Measurements from ENCODE around the gene APBA2.
A peak's percentile ranks its signal among the peaks of the same experiment; 100 is the strongest.

Gene APBA2

DNA sequence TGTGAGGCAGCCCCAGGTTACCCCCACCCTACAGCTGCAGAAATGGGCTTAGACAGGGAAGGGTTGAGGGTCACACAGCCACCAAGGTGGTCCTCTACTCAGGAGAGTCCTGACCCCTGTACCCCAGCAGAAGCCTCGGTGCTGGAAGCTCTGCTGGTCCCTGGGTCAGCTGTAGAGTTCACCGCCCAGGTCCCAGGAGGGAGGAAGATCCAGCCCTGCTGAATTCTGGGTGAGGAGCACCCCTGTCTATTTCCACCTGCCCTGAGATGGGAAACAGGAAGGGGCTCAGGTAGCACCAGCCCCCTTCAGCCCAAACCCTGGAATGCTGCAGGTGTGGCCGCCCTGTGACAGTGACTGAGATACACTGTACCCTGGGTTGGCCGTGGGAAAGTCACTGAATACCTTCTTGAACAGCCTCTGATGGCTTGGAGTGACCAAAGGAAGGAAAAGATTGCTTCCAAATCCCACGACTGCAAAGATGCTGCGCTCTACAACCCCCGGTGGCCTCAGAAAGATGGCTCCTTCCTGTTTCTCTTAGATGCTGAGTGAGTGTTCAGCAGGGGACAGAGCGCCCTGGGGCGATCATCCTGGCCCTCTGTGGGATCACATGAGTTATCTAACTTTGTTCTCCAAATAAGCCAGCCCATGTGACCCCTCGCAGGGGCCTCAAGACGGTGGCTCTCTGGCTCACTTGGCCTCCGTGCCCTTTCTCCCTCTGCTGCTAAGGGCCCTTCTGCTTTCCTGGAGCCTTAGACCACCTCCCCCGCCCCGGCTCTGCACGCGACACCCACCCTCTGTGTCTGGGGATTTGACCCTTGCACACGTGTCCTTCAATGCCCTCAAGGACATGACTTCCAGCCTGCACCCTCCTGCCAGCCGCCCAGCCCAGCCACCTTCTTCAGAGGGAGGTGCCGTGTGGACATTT, 242.0 kb downstream of the APBA2 start:
- no peak for DNase-seq

DNA sequence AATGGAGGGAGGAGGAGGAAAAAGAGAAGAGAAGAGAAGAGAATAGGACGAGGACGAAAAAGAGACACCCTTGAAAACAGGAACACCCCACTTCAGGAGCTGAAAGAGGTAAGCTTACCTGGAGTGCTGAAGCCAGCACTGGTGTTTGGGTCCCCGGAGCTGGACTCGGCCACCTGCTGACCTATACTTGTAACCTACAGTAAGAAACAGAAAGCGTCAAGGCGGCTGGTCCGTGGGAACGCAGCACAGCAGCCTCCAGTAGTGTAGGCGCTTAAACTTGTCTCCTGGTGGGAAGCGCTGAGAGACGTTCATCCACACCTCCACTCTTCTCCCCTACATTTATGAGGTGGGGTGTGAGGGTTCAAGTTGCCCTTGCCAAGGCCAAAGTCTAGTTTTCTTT, 242.9 kb downstream of the APBA2 start:
- DNase-seq, result no peak

DNA sequence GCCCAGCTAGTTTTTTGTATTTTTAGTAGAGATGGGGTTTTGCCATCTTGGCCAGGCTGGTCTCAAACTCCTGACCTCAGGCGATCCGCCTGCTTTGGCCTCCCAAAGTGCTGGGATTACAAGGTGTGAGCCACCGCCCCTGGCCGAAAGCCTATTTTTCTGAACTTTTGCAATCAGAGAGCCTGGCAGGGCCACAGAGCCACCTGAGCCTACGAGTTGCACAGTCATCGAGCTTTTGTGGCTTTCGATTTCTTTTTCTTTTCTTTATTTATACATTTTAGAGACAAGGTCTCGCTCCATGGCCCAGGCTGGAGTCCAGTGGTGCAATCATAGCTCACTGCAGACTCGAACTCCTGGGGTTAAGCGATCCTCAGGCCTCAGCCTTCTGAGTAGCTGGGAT, 243.4 kb downstream of the APBA2 start:
- no peak for DNase-seq

DNA sequence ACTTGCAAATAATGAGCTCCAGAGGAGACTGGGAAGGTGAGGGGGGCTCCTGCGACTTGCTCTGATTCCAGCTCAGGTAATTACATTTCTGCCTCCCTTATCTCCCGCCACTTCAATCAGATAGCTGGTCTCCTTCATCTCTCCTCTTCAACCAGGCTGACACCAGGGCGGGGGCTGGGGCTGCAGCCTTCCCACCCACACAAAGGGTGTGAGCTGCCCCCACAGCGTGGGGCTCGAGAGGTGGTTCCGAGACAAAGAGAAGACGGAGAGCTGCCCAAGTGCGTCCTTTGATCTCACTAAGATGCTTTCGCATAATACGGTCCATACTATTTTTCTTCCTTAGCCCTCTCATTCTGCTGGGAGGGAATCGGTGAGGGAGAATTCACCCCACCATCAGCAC, 244.2 kb downstream of the APBA2 start:
- DNase-seq, result no peak

DNA sequence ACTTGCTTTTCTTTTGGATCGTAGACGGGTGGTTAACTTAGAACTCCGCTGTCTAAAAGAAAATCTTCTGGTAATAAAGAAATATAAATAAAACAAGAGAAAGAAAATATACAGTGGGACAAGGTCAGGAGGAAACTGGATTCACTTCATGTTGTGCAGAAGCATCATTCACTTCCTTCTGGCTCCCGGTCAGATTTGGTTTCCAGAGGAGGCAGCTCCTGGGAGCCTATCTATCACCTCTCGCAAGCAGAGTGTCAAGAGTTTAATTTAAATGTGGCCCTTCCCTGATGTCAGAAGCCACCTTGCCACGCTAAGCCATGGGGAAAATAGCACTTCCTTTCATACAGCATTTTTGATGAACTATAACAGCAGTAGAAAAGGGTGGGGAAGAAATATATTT, 244.7 kb downstream of the APBA2 start:
- DNase-seq, result no peak

DNA sequence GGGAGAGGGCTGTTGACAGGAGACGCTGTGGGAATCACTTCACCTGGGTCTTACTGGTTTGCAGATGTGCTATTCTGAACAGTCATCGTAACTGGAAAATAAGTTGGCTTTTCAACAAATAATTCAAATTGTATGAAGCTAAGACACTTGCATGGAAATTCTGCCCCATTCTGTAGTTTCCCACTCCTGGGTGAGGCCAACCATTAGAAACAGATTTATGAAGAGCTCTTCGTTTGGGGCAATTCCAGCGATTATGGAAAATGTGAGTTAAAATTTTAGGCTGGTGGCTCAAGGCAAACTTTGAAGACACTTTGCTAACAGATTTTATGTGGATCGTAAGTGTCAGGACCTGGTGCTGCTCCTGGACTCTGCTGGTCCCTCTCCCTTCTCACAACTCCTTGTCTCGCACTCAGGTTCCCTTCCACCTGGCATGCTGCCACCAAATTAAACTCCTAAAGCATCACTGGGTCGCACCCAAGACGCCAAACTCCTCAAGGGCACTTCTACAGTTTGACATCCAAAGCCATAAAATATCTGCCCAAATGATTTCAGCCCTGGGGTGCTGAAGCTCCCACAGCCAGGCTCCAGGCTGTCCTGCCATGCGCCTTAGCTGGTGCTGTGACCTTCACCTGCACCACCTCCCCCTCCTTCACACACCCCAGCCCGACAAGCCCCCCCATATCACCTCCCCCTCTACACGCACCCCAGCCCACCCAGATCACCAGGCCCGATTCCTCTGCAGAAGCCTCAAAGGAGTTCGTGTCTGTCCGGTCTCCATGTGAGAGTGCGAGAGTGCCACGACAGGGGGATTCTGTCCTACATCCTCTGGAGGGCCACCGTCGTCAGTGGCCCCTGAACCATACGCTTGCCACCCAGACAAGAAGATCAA, 245.4 kb downstream of the APBA2 start:
- peak; percentile 50 for DNase-seq

DNA sequence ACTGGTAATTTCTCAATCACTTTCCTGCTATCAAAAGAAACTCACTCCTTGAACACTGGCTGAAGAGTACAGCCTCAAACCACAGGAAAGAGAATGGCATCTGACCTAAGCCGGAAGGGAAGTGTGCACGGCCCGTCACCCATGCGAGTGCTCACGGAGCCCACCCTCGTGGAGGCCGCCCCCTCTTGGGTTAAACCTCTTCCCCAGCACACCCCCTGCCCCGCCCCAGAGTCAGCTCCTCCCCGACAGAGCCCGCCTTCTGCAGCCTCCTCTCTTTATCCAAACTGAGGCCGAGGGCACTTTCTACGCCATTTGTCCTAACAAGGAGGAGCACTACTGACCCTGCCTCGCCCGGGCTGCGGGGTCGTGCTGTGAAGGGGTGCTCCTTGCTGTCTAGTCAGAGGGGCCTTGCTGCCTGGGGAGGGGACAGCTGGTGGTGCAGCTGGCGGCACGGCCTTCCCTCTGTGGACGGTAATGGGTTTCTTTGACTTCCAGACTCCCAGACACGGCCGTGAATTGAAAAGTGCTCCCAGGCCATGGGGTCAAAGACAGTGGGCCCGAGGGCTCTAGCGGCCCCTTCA, 246.2 kb downstream of the APBA2 start:
- peak; percentile 53 for DNase-seq

DNA sequence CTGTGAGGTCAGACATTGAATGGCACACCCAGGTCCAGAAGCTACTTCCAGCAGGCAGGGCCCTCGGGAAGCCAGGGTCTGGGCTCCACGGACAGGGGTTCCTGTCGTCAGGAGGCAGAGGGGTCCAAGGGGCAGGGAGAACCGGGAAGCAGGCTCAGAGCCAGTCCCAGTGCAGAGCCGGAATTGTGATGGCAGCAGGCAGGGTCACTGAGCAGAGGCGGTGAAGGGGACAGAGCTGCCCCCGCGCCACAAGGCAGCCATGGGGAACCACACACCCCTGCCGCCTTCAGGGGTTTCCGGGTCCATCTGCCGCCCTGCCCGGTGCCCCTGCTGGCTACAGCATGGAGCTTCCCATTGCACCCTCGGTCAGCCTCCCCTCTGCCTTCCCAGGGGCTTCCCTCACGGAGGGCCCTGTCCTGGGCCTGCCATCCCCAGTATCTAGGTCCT, 247.0 kb downstream of the APBA2 start:
- DNase-seq, result peak; percentile 54

DNA sequence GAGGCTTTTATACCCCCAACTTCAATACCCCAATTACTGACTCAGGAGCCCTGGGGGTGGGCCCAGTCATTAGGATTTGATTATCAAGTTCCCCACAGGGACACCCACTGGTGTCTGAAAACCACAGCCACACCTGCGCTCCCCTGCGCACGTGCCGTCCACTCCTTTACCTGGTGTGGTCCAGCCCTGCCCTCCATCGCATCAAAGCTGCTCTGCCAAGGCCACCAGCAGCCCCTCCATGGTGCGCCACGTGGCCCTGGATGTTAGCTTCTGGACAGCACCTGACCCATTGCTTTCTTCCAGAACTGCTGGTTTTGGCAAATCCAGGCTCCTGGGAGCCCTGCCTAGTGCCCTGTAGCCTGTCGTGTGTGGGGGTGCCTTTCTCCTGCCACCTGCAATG, 247.5 kb downstream of the APBA2 start:
- peak; percentile 42 for DNase-seq

DNA sequence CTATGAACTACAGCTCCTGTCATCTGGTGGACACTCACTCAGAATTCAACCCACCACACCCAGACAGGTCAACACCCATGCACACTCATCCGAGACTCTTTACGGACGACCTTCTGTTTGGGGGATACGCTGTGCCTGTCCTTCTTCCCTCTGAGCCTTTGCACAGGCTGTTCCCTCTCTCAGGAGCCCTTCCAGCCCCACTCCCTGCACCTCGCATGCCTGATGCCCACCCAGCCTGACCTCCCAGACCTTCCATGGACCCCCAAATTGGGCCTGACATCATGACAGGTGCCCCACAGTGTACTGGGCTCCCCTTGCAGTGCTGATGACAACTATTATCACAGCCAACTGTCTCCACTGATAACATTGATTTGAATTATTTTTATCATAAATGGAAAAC, 248.0 kb downstream of the APBA2 start:
- no peak for DNase-seq

DNA sequence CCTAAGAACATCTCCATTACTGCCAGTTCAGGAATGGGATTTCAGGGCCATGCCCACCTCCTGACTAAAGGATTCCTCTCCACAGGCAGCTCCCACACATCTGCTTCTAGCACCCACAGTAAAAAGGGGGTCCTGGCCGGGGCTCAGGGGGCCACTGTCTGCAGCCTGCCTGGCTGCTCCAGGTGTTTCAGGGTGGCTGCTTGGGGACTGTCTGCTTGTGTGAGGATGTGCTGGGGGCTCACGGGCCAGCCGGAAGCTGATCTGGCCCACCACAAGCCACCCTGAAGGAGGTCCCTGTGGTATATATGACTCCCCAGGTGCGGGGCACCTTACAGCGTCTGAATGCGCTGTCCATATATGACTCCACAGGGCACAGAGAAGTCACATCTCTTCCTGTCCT, 248.5 kb downstream of the APBA2 start:
- no peak for DNase-seq

DNA sequence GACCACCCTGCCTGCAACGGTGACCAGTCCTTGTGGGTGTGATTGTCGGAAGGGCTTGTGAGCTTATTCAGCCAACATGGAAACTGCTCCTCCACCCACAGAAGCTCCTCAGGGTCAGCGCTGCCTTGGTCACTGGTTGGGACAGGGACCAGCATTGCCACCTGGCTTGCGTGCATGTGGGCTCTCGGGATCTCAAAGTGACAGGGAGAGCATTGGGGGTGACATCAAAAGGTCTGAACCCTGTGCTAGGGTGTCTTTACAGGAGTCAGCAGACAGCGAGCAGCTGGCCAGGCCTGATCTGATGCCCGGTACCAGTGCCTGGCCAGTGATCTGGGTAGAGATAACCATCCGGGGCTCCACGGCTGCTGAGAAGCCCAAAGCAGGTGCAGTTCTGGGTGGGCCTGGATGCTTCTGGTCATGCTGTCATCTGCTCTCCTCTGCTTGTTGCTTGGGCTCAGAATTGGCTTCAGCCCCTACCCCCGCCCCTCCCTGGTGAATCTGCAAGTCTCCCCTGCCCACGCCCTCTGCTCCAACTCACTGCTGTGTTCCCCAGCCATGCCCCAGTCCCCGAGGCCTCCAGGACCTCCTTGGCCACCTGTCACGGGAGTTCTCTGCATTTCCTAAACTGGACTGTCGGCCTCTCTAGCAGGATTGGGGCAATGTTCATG, 249.0 kb downstream of the APBA2 start:
- DNase-seq, result no peak

DNA sequence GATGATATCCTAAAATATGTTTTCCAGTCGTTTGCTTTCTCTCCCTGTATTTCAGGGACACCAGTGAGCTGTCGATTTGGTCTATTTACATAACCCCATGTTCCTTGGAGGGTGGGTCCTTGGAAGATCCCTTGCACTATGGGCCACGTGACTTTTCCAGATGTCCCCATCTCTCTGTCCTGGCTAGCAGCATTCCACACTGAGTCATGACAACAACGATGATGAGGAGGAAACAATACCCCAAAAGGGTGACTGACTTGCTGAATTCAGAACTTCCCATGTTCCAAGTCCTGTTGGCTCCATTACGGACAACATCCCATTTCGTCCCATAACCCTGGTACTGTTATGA, 249.5 kb downstream of the APBA2 start:
- DNase-seq, result no peak

DNA sequence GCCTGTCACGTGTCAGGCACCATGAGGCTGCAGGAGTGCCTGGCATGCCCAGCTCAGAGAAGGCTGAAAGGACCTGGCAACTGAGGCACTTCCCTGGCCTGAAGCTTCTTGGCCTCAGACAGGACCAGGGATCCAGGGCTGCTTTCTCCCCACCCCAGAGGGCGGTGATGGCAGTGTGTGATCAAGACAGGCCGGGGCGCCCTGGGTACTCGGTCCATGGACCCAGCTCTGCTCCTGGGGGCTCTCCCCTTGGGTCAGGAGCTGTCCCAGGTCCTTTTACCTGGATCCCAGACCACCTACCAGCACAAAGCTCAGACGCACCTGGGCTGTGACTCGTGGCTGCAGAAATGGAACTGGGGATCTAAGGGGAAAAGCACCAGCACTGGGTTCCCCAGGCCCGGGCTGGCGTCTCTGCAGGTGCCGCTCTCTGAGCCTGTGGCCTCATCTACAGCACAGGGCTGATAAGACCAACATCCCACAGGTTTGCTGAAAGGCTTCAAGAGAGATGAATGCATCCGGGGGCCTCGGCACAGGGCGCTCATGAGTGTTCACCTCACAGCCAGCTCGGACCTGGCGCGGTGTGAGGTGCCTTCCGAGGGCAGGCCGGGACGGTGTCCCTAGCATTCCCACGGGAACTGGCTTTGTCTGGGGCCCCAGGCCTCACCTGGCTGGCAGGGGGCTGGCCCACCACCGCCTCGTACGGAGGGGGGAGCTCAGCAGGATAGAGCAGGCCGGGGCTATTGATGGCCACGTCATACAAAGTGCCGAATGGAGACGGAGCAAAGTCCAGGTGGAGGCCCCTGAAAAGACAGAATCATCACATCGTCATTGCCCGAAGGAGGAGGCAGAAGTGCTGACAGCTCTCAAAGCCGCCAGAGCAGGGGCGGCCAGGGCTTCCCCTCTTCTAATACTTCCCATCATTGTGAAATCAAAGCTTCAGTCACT, 250.2 kb downstream of the APBA2 start:
- no peak for DNase-seq

DNA sequence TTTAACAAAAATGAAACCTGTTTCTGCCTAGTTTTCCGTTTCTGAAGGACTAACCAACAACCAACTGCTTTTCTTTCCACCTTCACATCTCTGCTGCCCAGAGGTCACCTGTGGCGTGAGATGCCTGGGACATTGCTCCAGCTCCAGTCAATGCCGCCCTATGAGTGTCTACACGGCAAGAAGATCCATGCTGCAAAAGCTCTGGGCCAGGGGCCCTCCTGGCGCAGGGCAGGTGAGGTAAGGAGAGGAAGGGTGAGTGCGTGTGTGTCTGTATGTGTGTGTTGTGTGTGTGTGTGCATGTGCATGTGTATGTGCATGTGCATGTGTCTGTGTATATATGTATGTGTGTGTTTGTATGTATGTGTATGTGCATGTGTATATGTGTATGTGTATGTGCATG, 252.5 kb downstream of the APBA2 start:
- DNase-seq, result no peak

DNA sequence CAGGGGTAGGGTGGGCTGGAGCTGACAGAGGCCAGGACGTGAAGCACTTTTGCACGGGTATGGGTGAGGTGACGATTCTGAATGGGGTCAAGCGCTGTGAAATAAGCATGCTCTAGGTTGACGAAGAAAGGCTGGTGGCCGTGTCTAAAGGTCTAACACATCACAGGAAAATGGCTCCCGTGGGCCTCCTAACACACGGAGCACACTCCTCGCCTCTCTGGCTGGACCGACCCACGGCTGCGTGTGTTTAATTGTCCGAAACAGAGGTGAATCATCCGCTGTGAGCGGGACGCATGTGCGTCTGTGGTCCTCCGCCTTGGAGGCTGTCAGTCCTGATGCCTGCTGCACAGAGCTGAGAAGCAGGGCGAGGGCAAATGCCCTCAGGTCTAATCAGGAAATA, 253.3 kb downstream of the APBA2 start:
- DNase-seq, result no peak

DNA sequence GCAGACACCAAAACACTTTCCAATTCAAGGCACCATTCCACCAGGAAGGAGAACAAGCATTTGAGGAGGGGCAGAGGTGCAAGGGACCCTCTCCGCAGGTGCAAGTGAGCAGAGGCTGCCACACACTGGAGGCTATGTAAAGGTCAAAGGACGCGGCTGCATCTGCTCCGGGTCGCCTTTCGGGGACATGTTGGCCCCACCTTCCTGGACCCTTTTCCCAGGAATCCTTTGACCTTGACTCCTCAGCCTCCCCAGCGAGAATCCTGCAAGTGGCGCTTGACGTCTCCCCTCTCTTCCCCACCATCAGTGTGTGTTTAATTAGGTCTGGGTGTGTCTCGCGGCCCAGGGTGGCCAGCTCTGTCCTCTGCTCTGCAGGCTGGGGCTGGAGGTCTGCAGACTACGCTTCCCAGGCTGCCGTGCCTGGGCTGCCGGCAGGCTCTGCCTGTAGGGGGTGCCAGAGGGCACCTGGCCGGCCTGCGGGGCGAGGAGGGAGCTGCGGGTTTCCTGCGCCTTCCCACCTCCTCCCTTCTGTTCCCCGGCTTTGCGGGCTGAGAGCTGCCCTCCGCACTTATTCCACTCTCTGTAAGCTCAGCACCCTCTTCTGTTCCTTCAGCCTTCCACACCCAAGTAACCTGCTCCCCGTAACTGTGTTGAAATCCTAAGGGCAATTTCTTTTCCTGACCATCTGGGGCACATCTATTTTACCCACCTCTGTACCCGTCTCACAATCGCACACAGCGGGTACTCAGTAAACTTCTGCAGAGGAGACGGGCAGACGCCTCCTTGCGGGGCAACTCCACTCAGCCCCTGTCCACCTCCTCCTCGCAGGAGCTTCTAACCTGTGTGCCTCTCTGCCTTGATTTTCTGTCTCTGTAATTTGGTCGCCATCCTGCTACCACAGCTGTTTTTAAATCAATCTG, 254.0 kb downstream of the APBA2 start:
- DNase-seq, result peak; percentile 78

DNA sequence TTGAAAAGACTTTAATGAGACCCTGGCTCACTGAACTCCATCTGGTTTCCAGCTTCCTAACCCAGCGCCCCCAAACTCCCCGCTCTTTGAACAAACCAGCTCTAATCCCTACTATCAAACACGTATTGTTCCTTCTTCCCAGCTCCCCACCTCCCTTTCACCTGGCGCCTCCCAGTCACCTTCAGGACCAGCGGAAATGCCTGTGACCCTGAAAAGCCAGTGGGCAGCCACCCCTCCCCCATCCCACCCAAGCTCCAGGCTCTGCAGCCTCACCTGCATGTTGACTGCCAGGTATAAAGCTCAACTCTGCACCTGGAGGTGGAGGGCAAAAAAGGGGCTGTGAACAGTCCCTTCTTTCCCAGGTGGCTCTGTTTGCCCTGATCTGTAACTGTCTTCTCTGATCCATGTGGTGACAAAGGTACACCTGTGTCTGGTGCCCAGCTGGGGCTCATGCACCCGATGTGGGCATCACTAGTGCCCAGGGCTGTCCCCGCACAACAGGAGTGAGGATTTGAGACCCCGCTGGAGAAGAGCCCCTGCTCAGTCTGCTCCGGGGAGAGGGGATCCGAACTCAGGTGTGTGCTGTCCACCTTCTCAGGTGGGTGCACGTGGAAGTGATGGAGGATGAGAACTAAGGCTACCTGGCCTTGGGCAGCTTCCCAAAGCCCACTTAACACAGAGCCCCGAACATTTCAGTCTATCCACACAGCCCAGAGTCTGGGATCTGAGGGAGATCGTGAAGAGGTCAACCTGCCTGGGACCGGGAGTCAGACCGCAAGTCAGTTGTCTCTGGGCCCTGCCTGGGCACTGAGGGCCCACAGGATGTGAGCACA, 254.9 kb downstream of the APBA2 start:
- no peak for DNase-seq

DNA sequence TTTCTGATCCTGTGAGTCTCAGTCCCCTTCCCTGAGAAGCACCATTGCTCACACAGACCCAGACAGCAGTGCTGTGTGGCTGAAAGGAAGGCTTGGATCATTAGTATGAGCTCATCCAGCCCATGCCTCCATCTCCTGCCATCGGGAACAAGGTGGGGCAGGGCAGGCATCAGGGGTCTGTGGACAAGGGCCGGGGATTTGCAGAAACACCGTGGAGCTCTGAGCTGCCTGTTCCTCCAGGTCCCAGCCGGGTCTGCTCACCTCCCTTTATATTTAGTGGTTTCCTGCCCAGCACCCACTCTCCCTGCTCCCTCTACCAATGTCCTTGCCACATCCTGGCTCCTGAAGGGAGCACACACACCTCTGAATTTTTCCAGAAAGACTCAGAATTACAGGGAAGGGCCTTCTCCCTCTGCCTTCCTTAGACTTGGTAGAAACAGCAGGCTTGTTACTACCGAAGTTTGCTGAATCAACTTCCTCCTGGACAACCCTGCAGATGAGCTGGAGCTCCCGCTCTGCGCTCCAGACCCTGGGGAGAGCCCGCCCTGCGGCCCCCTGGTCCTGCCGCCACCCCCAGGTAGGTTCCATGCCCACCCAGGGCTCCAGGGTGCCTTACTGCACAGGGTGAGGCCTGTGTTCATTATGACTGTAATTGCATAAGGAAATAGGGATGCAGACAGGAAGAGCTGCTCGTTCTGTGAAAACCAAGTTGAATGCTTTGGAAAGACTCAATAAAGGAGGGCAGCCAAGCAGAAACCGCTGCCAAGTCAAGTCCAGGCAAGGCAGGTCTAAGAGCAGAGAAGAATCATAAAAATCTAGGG, 255.7 kb downstream of the APBA2 start:
- no peak for DNase-seq
